ENCODE measurements around the gene DTD1.

- TF ChIP-seq CTCF (conservative IDR thresholded peaks at IDR 0.05; ENCODE audit: low read length) (no peak), EZH2phosphoT487 (IDR thresholded peaks at IDR 0.05; ENCODE audit: borderline replicate concordance, low read depth, low read length) (no peak)
Measured at GRCh38 chr20:18543932-18544331, 43.9 kb upstream of the DTD1 start.
